NT2/D1 (cell line): ENCODE data around the gene SCN3B.

Experiments used
- SUZ12 ChIP-seq: IDR thresholded peaks from 2 replicates; pipeline ENCODE4 v1.6.1; 2011; ENCODE audit not compliant: insufficient read length, insufficient read depth; ENCODE audit errors: extremely low read depth
- YY1 ChIP-seq: IDR thresholded peaks from 2 replicates; pipeline ENCODE4 v1.6.1; 2011; ENCODE audit not compliant: insufficient read length, insufficient read depth
- ZNF274 ChIP-seq: IDR thresholded peaks from 2 replicates; pipeline ENCODE4 v1.6.1; 2011; ENCODE audit warnings: mild to moderate bottlenecking, low read depth, low read length

DNA sequence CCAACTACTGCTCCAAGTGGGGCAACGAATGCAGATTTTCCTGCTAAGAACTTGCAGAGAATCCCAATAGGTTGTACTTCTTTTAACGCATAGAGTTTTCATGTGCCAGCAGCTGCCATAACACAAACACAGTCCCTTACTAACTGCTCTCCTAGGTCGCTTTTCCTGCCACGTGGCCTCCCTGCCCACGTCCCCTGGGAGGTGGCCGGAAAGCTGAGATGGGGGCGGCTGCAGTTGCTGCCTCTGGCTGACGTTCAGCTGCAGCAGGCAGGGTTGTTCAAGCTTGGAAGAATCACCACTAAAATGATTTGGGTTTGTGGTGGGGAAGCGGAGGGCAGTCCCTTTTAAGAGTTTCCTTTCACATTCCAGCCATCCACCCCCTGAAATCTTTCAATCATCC lies 47.7 kb upstream of the SCN3B start:
- TF ChIP-seq SUZ12, result no peak
- no peak for TF ChIP-seq YY1
- no peak for TF ChIP-seq ZNF274
